Measurements from ENCODE around the gene CAPN12.
"Not testable (repeated sequence)": the region's sequence is repeated elsewhere in the genome, so short reads cannot be mapped to it uniquely, and the experiment has no call there.

CAPN12 gene

GRCh38 chr19:38778733-38779132 lies 34.5 kb upstream of the CAPN12 start:
- Histone ChIP-seq H2AFZ (ENCODE audit: low read depth, low read length) (no peak overlapping the region), H3K9me3 (ENCODE audit: insufficient read depth, low read length) (no peaks in the 10 kb centered on the region), H3K4me3 (ENCODE audit: low read length) (no peak overlapping the region), H3K4me2 (ENCODE audit: low read length) (no peak overlapping the region), H3K27me3 (ENCODE audit: low read depth, low read length) (peaks cover 20% of the 10 kb centered on the region), H3K4me1 (ENCODE audit: low read length) (no peaks in the 10 kb centered on the region), H3K27ac (ENCODE audit: low read length) (no peak overlapping the region), H3K9ac (ENCODE audit: low read length) (no peak overlapping the region), H3K79me2 (ENCODE audit: low read length) (no peaks in the 10 kb centered on the region), H3K36me3 (replicated peaks; ENCODE audit: low read depth, low read length) (no peaks in the 10 kb centered on the region), H4K20me1 (ENCODE audit: insufficient read depth, low read length) (no peaks in the 10 kb centered on the region)
- no peak for TF ChIP-seq EZH2phosphoT487 (IDR thresholded peaks at IDR 0.05; ENCODE audit: low read depth)
- TF ChIP-seq CTCF (IDR thresholded peaks at IDR 0.05; ENCODE audit: low read depth, low read length): no peak

- H3K4me2 ChIP-seq (ENCODE audit: low read length): no peak overlapping the region
- no peak overlapping the region for H3K27ac ChIP-seq (ENCODE audit: low read length)
- H3K27me3 ChIP-seq (ENCODE audit: low read depth, low read length): peaks cover 4% of the 10 kb centered on the region; the same call in 1 of the 2 replicates
- H3K4me1 ChIP-seq (ENCODE audit: low read length): no peaks in the 10 kb centered on the region
- no peaks in the 10 kb centered on the region for H3K79me2 ChIP-seq (ENCODE audit: low read length)
- no peak overlapping the region for H3K9ac ChIP-seq (ENCODE audit: low read length)
- TF ChIP-seq CTCF (IDR thresholded peaks at IDR 0.05; ENCODE audit: low read depth, low read length) (no peak), EZH2phosphoT487 (IDR thresholded peaks at IDR 0.05; ENCODE audit: low read depth) (no peak)
- no peaks in the 10 kb centered on the region for H3K36me3 ChIP-seq (replicated peaks; ENCODE audit: low read depth, low read length)
- no peaks in the 10 kb centered on the region for H4K20me1 ChIP-seq (ENCODE audit: insufficient read depth, low read length)
- H3K9me3 ChIP-seq (ENCODE audit: insufficient read depth, low read length): no peaks in the 10 kb centered on the region
- H3K4me3 ChIP-seq (ENCODE audit: low read length): no peak overlapping the region
- H2AFZ ChIP-seq (ENCODE audit: low read depth, low read length): no peak overlapping the region
Observed at GRCh38 chr19:38774181-38774950, 30.1 kb upstream of the CAPN12 start.

GRCh38 chr19:38773469-38774177 lies 29.3 kb upstream of the CAPN12 start, which contains the start of gene LGALS7:
TSS of gene LGALS7 (minus strand) at chr19:38773517. CDS start at chr19:38773492, 25 bp downstream.
- H3K4me3 ChIP-seq (ENCODE audit: low read length): no peak within 1 kb of the TSS

DNA sequence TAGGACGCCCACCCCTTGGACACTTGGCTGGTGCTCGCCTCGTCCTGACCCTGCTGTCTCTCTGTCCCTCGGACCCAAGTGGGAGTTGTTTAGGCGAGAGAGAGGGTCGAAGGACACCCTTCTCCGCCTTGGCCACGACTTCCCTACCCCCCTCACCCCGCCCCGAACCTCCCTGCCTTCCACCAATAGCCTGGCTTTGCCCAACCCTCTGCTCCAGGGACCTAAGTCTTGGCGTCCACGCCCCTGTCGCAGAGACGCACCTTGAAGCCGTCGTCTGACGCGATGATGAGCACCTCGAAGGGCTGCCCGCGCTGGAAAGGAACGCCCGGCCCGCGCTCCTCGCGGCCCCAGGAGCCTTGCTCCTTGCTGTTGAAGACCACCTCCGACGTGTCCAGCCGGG lies 27.3 kb upstream of the CAPN12 start:
- H3K4me1 ChIP-seq (ENCODE audit: low read length); H3K27me3 ChIP-seq (ENCODE audit: low read depth, low read length); H3K9ac ChIP-seq (ENCODE audit: low read length); H4K20me1 ChIP-seq (ENCODE audit: insufficient read depth, low read length); H2AFZ ChIP-seq (ENCODE audit: low read depth, low read length); H3K27ac ChIP-seq (ENCODE audit: low read length); H3K4me2 ChIP-seq (ENCODE audit: low read length); H3K36me3 ChIP-seq (replicated peaks; ENCODE audit: low read depth, low read length); H3K79me2 ChIP-seq (ENCODE audit: low read length); H3K9me3 ChIP-seq (ENCODE audit: insufficient read depth, low read length); H3K4me3 ChIP-seq (ENCODE audit: low read length): not testable (repeated sequence)

More at GRCh38 chr19:38773469-38774177, 29.3 kb upstream of the CAPN12 start, which contains the start of gene LGALS7:
- Histone ChIP-seq H3K9me3 (ENCODE audit: insufficient read depth, low read length) (no peaks in the 10 kb centered on the region), H2AFZ (ENCODE audit: low read depth, low read length) (no peak within 1 kb of the TSS), H3K4me1 (ENCODE audit: low read length) (no peaks in the 10 kb centered on the region), H3K9ac (ENCODE audit: low read length) (no peak within 1 kb of the TSS), H3K27me3 (ENCODE audit: low read depth, low read length) (peaks cover under 1% of the 10 kb centered on the region; the same call in 1 of the 2 replicates), H4K20me1 (ENCODE audit: insufficient read depth, low read length) (no peaks in the 10 kb centered on the region), H3K4me2 (ENCODE audit: low read length) (no peak within 1 kb of the TSS), H3K79me2 (ENCODE audit: low read length) (no peaks in the 10 kb centered on the region), H3K36me3 (replicated peaks; ENCODE audit: low read depth, low read length) (no peaks in the 10 kb centered on the region), H3K27ac (ENCODE audit: low read length) (no peak within 1 kb of the TSS)
- no peak for TF ChIP-seq EZH2phosphoT487 (IDR thresholded peaks at IDR 0.05; ENCODE audit: low read depth)
- no peak for TF ChIP-seq CTCF (IDR thresholded peaks at IDR 0.05; ENCODE audit: low read depth, low read length)

GRCh38 chr19:38770949-38771275 lies 26.6 kb upstream of the CAPN12 start:
- not testable (repeated sequence) for H4K20me1 ChIP-seq (ENCODE audit: insufficient read depth, low read length); H3K4me1 ChIP-seq (ENCODE audit: low read length); H3K27ac ChIP-seq (ENCODE audit: low read length); H3K4me2 ChIP-seq (ENCODE audit: low read length); H3K27me3 ChIP-seq (ENCODE audit: low read depth, low read length); H3K79me2 ChIP-seq (ENCODE audit: low read length); H3K36me3 ChIP-seq (replicated peaks; ENCODE audit: low read depth, low read length); H3K4me3 ChIP-seq (ENCODE audit: low read length); H3K9ac ChIP-seq (ENCODE audit: low read length); H2AFZ ChIP-seq (ENCODE audit: low read depth, low read length); H3K9me3 ChIP-seq (ENCODE audit: insufficient read depth, low read length)

DNA sequence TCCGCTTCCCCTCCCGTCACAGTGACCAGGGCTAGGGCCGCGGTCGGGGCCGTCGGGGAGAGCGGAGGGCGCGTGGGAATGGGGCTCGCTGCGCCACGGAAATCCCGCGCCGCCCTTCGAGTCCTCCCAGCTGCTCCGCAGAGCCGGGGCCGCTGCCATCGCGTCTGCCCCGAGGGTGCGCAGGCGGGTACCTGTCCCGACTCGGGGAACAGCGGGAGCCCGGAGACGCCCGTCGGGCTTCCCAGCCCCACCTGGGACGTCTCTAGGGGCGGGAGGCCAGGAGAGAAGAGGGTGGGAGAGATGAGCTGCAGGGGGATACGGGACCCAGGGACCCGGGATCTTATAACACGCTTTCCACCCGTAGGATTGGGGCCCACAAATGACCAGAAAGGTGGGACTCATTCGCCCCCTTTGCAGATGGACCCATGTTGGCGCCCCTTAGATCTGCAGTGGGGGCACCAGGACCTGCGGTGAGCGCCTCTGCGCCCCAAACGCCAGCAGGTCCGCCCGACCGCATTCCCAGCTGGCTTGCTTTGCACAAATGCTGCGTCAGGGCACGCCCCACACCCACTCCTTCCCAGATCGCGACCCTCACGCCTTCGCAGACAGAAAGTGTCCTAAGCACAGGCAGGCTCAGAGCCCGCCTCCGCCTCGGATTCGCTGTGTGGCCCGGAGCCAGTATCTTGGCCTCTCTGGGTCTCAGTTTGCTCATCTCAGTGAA lies 26.1 kb upstream of the CAPN12 start:
- H3K4me2 ChIP-seq (ENCODE audit: low read length); H4K20me1 ChIP-seq (ENCODE audit: insufficient read depth, low read length); H3K4me3 ChIP-seq (ENCODE audit: low read length); H2AFZ ChIP-seq (ENCODE audit: low read depth, low read length); H3K36me3 ChIP-seq (replicated peaks; ENCODE audit: low read depth, low read length); H3K27me3 ChIP-seq (ENCODE audit: low read depth, low read length); H3K9ac ChIP-seq (ENCODE audit: low read length); H3K27ac ChIP-seq (ENCODE audit: low read length); H3K4me1 ChIP-seq (ENCODE audit: low read length); H3K9me3 ChIP-seq (ENCODE audit: insufficient read depth, low read length); H3K79me2 ChIP-seq (ENCODE audit: low read length): not testable (repeated sequence)
